Right atrium auricular region (tissue), 2 donors: ENCODE data around the gene UBE2D4. TPM values are rescaled to one million over a fixed set of nuclear protein-coding genes. Genes with fewer than 3 reads are reported as not detected.

Experiments
- DNase-seq: peaks from one replicate; pipeline ENCODE4 v3.0.0-alpha.2; 2019; ENCODE audit warnings: low spot score
- H3K27ac ChIP-seq, 2 donors: fragments of 200-600 bp; sonication (generic); 1 replicate in 1 of 2; 2 replicates in 1 of 2; pipeline ENCODE4 v1.5.1; 2016 to 2019
- H3K27me3 ChIP-seq, 2 donors: fragments of 200-600 bp; sonication (generic); one replicate each; pipeline versions ENCODE4 v1.5.1 to v1.6.0; 2017 to 2019
- H3K36me3 ChIP-seq: fragments of 200-600 bp; sonication (generic); one replicate; pipeline ENCODE4 v1.5.1; 2016
- H3K4me1 ChIP-seq, 2 donors: fragments of 200-600 bp; sonication (generic); one replicate each; pipeline versions ENCODE4 v1.5.1 to v1.6.0; 2017 to 2019
- H3K4me3 ChIP-seq, 2 donors: fragments of 200-600 bp; sonication (generic); 1 replicate in 1 of 2; 2 replicates in 1 of 2; pipeline ENCODE4 v1.5.1; 2017 to 2019; ENCODE audit warnings: mild to moderate bottlenecking in 1 of 2, moderate library complexity in 1 of 2
- H3K9me3 ChIP-seq, 2 donors: fragments of 200-600 bp; sonication (generic); one replicate each; pipeline ENCODE4 v1.5.1; 2019
- CTCF ChIP-seq, 2 donors: fragments of 200-600 bp; sonication (generic); IDR thresholded peaks; one replicate each; pipeline ENCODE4 v1.5.1; 2019; ENCODE audit warnings: antibody characterized with exemption in 2 of 2
- total RNA-seq, 2 donors: library from RNA; depleted of rRNA; stranded (reverse); fragments of >200 nt; gene quantifications; one replicate each; pipeline ENCODE4 v1.1.0, GENCODE V29; 2016

The UBE2D4 gene
- total RNA-seq, 2 donors from 2014 or later: 47.4 to 50.5 TPM

DNA sequence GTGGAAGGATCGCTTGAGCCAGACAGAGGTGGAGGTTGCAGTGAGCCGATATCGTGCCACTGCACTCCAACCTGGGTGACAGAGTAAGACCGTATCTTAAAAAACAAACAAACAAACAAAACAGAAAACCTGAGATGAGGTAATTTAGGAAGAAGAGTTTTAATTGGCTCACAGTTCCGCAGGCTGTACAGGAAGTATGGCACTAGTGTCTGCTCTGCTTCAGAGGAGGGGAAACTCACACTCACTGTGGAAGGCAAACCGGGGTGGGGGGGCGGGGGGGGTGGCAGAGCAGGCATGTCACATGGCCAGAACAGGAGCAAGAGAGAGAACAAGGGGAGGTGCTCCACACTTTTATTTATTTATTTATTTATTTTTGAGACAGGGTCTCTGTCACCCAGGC lies 5.1 kb downstream of the UBE2D4 start:
- H3K9me3 ChIP-seq: no peaks in the 10 kb centered on the region
- H3K27me3 ChIP-seq: no peaks in the 10 kb centered on the region
- no peaks in the 10 kb centered on the region for H3K36me3 ChIP-seq
- no peak overlapping the region for H3K27ac ChIP-seq
- TF ChIP-seq CTCF (IDR thresholded peaks at IDR 0.05): no peak
- DNase-seq: no peak
- H3K4me1 ChIP-seq: peaks cover 0 to 8% of the 10 kb centered on the region in 2 donors
- H3K4me3 ChIP-seq: no peak overlapping the region

DNA sequence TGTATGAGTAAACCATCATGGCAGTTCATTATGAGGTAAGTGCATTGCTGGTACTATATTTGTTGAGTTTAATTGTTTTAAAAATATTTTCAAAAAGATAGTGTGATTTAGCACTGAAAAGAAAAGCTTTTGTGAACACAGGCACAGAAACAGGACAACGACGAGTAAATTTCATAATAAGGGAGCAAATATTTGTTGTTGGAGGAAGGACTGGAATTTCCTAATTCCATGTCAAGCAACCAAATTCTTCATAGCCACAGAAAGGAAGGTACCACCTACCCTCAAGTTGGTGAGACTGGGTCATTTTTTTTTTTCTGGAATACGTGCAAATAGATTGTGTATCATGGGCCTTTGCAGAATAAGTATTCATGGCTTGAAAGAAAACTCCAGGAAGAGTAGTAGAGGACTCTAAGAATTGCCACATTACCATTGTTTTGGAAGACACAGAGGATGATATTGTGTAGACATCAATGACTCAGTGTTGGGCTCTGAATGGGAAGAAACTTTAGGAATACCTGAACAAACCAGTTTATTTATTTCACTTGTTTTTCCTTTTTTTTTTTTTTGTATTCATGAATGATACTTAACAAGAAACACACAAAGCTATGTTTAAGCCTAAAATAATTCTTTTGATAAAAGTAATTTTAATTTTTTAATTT lies 7.8 kb downstream of the UBE2D4 start:
- Histone ChIP-seq H3K4me3 (no peak overlapping the region), H3K9me3 (no peaks in the 10 kb centered on the region), H3K4me1 (no peaks in the 10 kb centered on the region), H3K27me3 (no peaks in the 10 kb centered on the region), H3K36me3 (peaks cover 3% of the 10 kb centered on the region), H3K27ac (no peak overlapping the region)
- no peak for DNase-seq
- TF ChIP-seq CTCF (IDR thresholded peaks at IDR 0.05): no peak

GRCh38 chr7:43937444-43937843 lies 11.2 kb downstream of the UBE2D4 start:
- H3K36me3 ChIP-seq: peaks cover 13% of the 10 kb centered on the region
- H3K27me3 ChIP-seq: no peaks in the 10 kb centered on the region
- no peaks in the 10 kb centered on the region for H3K4me1 ChIP-seq
- no peak for TF ChIP-seq CTCF (IDR thresholded peaks at IDR 0.05)
- no peak overlapping the region for H3K4me3 ChIP-seq
- DNase-seq: no peak
- no peak overlapping the region for H3K27ac ChIP-seq
- no peaks in the 10 kb centered on the region for H3K9me3 ChIP-seq

DNA sequence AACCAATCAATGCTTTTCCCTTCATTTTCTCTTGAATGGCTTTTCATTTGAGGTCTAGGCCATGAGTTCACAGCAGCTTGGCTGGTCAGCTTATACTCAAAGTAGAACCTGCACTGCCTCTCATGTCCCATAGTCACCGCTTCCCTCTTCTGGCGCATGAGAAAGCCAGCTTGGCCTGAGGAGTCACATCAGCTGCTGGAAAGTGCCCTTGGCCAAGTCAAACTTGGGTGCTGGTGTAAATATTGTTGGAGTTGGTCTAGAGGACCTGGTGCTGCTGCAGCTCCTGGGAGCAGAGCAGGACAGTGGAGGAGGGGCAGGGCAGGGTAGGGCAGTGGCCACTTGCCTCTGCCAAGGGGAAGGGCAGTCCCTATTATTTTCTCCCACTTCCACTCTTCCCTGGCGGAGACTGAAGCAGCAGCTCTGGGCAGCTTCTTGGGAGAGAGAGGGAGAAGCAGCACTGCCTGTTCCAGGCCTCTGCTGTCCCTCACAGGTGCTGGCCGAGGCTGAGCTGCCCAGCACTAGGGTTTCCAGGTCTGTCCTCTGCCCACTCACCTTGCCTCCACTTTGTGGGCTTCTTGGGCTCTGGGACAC lies 12.8 kb downstream of the UBE2D4 start:
- Histone ChIP-seq H3K4me1 (no peaks in the 10 kb centered on the region), H3K9me3 (no peaks in the 10 kb centered on the region), H3K27ac (no peak overlapping the region), H3K36me3 (peaks cover 13% of the 10 kb centered on the region), H3K4me3 (no peak overlapping the region), H3K27me3 (no peaks in the 10 kb centered on the region)
- DNase-seq: no peak
- no peak for TF ChIP-seq CTCF (IDR thresholded peaks at IDR 0.05)

- no peak for DNase-seq
- Histone ChIP-seq H3K27me3 (no peaks in the 10 kb centered on the region), H3K4me3 (no peak overlapping the region), H3K4me1 (no peaks in the 10 kb centered on the region), H3K36me3 (peaks cover 13% of the 10 kb centered on the region), H3K27ac (no peak overlapping the region), H3K9me3 (no peaks in the 10 kb centered on the region)
- TF ChIP-seq CTCF (IDR thresholded peaks at IDR 0.05): no peak
Observed at GRCh38 chr7:43942250-43942649, 16.0 kb downstream of the UBE2D4 start.

DNA sequence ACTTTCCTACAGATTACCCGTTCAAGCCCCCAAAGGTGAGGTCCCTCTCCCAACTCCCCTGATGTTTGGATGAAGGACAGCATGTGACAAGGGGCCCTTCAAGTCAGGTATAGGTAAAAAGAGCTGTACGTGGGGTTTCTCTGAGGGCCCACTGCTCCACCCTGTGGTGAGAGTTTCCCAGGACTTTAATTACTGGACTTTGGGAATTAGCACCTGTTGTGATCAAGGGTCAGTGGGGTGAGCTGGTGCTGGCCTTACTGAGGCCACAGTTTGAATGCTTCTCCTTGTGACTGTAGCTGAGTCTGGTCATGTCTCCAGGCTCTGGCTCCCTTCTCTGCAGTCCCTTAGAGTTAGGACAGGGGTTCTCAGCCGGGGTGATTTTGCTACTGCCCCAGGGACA lies 16.8 kb downstream of the UBE2D4 start:
- no peak for TF ChIP-seq CTCF (IDR thresholded peaks at IDR 0.05)
- H3K4me1 ChIP-seq: no peaks in the 10 kb centered on the region
- peaks cover 19% of the 10 kb centered on the region for H3K36me3 ChIP-seq
- DNase-seq: no peak
- no peak overlapping the region for H3K4me3 ChIP-seq
- no peaks in the 10 kb centered on the region for H3K27me3 ChIP-seq
- no peaks in the 10 kb centered on the region for H3K9me3 ChIP-seq
- H3K27ac ChIP-seq: no peak overlapping the region
